HL-60/S4 treated with retinoic acid at 250 ng/mL for 4 days and 3 days (cell line): ENCODE measurements around the gene BBS1.

Source experiments
- in situ Hi-C: fragments of 300-500 bp; cut with MboI; formaldehyde crosslinking; loops from 2 replicates; pipeline ENCODE4 v1.7.0; 2022; ENCODE audit warnings: low sequenced_read_pairs

The BBS1 gene

DNA sequence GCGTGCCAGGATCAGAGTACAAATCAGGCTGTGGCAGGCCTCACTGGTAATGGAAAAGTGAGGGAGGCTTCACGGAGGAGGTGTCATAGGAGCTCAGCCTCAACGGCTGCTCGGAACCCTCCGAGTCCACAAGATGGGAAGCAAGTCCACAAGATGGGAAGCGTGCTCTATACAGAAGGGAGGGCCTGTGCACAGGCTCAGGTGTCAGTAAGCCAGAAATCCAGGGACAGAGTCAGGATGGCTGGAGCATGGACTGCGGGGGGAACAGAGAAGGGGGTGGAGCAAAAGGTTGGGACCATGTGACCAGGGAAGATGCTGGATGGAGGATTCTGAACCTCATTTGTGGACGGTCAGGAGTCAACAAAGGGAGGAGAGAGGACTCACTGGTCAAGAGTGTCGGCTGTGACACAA, 33.6 kb upstream of the BBS1 start:
- in situ Hi-C loops = no loop called here

DNA sequence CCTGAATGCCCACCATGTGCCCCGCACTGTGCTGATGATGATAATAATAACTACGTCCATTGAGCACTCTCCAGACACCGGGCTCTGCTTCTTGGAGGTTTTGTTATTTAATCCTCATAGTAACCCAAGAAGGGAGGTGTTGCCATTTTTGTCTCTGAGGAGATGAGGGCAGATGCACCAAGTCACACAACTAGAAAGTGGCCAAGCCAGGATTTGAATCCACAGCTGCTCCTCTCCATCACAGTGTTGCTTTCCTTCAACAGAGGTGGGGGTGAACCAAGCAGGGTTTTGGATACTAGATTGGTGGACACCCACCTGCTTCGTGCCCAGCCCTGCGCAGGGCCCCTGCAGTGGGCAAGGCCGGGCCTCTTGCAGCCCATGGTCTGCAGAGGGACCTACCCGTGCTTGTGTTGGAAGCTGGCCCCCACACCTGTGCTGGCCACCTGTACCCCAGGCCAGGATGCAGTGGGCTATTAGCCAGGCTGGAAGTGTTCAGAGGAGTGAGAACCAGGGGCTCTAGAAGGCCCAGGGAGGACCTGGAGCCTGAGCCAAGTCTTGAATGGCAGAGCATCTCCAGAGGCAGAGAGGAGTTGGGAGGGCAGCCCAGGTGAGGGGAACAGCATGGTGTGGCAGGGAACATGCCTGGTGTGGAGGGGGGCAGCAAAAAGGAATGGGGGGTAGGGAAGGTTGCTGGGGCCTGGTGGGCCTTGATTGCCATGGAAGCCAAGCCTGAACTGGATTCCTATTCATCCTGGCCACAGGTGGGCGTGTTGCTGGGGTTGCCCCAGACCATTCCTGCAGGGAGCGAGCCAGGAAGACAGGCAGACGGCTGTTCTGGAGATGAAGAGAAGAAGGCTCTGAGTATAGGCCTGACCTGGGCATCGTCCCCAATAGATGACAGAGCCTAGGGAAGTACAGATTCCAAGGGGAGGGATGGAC, 32.9 kb upstream of the BBS1 start:
- in situ Hi-C loops = no loop called here

DNA sequence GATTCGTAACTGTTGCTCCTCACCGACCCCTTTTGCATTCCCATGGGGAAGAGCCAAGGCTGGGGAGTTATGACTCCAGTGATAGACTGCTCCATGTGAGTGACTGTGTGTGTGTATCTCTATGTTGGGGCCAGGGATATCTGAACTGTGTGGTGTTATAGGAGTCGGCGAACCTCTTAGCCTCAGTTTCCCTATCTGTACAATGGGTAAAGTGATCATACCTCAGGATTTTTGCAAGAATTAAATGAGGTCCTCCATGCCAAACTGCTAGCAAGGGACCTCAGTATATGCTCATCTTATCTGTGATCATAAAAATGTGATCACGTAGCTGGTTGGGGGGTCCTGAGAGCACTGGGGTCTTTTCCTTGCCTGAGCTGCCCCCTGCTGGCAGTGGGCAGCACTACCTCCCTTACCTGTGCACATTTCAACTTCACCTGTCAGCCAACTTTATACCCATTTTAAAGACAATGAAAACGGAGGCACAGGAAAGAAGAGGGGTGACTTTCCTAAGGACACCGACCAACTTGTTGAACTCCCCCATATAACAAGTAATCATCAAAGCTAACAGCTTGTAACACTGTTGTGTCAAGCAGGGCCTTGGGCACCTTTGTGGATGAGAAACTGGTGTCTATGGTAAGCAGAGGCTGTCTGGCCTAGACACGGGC, 31.6 kb upstream of the BBS1 start:
- in situ Hi-C loops = no loop called here

DNA sequence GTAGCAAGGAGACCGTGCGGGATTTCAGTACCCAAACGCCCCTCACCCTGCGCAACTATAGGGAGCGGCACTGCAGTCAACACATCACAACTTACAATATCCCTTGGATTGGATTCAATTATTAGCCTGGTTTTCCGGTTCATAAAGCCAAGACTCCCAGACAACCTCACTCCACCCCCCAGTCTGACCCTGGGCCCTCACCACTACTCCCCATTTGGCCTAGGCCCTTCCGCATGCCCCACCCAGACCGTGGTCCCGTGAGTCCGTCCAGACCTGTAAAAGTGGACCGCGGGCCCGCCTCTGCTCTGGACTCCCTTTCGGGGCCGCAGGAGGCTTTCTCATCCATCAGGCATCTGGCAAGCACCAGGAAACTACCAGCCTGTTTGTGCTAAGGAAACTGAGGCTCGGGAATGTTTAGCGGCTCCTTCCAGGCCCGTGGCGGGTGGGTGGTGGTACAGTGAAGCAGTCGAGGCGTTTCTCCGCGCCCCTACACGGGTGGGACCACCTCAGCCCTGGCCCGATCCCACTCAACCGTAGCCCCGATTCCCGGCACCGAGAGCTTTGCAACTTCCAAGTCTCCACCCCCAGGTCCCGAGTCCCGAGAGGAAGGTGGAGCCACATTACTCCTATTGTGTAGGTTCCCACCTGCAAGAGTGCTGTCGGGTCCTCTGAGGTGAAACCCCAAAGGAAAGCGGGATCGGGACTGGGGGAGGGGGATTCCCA, 30.9 kb upstream of the BBS1 start:
- in situ Hi-C loops = no loop called here

DNA sequence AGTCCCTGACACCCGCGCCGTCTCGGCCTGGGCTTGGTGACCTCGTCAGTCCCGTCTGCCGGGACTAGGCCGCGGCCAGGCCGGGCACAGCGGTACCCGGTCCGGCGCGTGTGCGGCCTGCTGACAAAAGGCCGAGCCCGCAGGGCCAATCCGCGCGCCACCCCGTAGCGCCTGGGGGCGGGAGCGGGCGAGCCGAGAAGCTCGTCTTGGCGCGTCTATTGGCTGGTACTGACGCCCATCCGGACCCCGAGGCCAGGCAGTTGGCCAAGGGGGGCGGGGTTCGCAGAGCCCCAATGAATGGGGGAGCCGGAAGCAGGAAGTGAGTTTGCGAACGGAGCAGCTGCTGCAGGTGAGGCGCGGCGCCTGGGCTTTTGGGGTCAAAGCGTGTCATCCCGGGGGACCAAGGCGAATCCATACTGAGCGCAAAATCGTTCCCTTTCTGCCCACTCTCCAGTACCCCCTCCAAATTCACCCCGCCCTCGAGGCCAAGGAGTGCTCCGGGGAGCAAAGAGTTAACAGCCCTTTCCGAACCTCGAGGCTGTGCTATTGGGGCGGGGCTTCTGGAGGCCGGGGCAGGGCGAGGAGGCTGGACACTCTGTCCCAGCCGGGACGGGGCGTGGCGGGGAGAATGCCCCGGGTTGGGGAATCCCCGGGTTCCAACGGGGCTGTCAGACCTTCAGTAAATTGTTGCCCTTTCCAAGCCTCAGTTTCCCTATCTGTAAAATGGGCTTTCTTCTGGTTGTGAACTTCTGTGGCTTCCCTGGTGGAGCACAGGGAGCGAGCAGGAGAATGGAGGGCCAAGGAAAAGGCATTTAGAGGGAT, 30.1 kb upstream of the BBS1 start, which contains the start of gene DPP3:
TSS of gene DPP3 (plus strand) at position 318 of the 822 bp plus-strand sequence. CDS start 1,767 bp downstream, outside the sequence.
- in situ Hi-C loops = no loop called here

DNA sequence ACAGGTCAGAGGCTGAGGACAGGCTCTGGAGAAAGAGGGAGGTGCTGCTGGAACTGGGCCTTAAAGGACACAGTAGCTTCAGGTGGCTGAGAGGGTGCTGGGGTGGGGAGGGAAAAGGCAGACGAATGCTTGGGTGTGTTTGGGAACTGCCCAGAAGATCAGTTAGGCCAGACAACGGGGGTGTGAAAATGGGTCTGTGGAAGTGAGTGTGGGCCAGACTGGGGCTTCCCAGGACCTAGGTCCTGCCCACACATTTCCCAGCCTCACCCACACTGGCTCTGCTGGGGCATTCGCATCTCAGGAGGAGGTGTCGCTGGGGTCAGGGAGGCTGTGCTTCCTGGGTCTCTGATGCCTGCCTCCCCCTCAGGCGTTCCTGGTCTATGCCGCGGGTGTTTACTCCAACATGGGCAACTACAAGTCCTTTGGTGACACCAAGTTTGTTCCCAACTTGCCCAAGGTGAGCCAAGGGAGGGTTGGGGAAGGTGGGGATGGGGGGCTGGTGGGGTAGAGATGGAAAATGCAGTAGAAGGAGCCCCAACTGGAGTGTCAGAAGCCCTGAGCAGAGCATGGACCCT, 25.5 kb upstream of the BBS1 start:
- in situ Hi-C loops = no loop called here

DNA sequence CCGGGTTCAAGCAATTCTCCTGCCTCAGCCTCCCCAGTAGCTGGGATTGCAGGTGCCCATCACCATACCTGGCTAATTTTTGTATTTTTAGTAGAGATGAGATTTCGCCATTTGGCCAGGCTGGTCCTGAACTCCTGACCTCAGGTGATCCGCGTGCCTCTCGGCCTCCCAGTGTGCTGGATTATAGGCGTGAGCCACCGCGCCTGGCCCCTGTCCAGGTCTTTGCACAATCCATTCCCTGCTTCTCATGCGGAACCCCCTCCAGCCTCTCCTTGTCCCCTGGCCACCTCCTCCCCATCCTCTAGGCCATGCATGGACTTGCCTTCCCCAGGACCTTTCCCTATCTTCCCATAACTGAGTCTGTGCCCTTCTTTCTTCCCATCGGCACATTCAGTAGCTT, 21.5 kb upstream of the BBS1 start:
- in situ Hi-C loops = no loop called here

DNA sequence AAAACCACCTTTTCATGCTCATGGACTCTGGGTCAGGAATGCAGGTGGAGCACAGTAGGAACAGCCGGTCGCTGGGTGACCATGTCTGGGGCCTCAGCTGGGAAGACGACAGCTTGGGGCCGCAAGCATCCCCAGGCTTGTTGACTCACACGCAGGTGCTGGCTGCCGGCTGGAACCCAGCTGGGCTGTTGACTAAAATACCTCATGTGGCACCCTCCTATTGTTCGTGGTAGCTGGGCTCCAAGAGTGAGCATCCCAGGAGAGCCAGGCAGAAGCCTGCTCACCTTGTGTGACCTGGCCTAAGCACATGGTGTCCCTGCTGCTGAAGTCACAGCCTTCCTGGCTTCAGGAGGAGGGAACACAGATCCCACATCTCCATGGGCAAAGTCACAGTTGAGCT, 20.8 kb upstream of the BBS1 start:
- in situ Hi-C loops = no loop called here

DNA sequence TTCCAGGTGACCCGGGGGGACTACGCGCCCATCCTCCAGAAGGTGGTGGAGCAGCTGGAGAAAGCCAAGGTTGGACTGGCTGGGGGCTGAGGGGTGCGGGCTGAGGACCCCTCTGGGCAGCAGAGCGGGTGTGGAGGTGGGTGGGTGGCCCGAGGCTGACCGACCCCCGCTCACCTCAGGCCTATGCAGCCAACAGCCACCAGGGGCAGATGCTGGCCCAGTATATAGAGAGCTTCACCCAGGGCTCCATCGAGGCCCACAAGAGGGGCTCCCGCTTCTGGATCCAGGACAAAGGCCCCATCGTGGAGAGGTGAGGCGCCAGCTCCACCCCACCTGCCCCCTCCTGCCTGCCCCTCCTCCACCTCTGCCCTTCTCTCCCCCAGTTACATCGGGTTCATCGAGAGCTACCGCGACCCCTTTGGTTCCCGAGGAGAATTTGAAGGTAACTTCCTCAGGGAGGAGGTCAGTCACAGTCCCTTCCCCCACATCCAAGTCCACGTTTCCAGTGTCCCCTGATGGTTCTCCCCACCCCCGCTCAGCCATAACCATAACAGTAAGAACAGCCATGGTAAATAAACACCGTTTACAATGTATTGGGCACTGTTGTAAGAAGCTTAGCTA, 19.0 kb upstream of the BBS1 start:
- in situ Hi-C loops = no loop called here

DNA sequence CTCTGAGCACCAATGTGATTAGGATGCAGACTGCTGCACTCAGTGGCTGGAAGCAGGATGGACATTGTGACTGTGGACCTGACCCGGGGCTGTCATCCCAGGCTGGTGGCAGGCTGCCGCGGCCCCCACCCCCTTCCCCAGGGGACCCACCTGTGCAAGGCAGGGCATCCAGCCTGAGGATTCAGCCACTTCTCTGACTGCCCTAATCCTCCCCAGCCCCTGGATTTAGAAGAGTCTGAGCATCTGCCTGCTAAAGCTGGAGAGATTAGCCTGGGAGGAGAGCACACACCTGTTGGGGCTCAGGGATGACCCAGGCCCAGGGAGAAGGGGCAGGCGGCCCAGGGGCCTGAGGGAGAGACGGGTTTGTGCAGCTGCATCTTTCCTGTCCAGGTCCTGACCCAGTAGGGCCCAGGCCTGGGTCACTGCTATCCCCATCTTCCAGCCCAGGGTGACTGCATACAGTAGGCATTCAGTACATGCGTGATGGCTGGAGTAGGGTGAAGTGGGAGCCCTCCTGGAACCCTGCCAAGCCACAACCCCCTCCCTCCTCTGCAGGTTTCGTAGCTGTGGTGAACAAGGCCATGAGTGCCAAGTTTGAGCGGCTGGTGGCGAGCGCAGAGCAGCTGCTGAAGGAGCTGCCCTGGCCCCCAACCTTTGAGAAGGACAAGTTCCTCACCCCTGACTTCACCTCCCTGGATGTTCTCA, 18.1 kb upstream of the BBS1 start:
- in situ Hi-C loops = no loop called here

DNA sequence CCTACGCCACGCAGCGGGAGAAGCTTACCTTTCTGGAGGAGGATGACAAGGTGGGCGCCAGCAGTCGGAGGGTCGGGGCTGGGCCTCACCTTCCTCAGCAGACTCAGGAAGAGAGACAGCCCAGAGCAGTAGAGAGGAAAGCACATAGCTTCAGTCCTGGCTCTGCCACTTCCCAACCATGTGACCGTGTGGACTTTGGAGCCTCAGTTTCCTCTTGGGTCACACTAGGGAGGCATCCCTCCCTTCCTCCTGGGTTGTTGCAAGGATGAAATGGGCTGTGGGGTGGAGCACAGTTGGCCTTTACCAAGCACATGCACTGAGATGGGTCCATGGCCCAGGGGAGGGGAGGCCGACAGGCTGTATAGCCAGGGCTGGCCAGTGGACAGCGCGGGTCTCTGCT, 17.3 kb upstream of the BBS1 start:
- in situ Hi-C loops = no loop called here

DNA sequence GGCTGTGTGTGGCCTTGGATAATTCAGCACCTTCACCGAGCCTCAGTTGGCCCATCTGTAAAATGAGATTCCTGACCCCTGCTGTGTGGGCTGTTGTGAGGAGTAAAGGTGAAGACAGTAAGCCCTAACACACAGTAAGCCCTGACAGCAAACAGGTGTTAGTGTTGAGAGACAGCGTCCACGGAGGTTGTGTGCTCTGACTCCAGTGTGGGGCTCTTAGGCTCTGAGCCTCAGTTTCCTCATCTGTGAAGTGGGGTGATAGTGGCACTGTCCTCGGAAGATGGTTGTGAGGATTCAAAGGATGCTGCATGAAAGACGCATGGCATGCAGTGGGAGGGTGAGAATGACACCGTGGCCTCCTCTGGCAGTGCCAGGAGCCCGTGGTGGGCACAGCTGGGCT, 16.0 kb upstream of the BBS1 start:
- in situ Hi-C loops = no loop called here

DNA sequence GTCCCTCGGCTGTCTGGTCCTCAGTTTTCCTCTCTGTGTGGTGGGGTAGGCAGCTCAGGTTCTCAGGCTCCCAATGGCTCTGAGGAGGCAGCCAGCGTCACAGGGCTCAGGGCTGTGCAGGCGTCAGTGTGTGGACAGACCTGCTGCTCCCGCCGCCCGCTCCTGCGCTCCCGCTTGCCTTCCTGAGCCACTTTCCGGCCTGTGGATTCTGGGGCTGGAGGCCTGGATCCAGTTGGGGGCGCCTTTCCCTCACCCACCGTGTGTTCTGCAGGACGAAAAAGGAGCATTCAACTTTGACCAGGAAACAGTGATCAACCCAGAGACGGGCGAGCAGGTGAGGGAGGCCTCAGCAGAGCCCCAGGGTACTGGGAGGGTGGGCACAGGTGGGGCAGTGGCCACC, 15.5 kb upstream of the BBS1 start:
- in situ Hi-C loops = no loop called here

DNA sequence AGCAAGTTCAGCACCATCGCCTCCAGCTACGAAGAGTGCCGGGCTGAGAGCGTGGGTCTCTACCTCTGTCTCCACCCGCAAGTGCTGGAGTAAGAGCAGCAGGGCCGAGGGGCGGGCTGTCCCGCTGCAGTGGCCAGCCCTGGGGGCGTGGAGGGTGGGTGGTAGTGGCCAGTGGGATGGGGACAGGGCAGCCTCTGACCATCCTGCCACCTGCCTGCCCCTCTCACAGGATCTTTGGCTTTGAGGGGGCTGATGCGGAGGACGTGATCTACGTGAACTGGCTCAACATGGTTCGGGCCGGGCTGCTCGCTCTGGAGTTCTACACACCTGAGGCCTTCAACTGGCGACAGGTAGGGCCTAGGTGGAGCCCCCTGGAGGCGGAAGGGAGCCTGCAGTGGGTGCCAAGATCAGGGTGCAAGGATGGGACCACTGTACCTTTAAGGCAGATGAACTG, 15.0 kb upstream of the BBS1 start:
- in situ Hi-C loops = no loop called here

DNA sequence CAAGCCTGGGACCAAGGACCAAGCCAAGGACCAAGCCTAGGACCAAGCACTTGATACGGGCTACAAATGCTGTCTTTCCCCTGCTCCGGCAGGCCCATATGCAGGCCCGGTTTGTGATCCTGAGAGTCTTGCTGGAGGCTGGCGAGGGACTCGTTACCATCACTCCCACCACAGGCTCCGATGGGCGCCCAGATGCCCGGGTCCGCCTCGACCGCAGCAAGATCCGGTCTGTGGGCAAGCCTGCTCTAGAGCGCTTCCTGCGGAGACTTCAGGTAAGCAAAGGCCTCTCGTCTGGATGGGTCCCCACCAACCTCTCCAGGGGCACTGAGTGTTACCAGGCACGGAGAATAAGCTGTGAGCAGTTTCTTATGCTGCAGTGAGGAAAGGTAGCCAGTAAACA, 13.2 kb upstream of the BBS1 start:
- in situ Hi-C loops = no loop called here

DNA sequence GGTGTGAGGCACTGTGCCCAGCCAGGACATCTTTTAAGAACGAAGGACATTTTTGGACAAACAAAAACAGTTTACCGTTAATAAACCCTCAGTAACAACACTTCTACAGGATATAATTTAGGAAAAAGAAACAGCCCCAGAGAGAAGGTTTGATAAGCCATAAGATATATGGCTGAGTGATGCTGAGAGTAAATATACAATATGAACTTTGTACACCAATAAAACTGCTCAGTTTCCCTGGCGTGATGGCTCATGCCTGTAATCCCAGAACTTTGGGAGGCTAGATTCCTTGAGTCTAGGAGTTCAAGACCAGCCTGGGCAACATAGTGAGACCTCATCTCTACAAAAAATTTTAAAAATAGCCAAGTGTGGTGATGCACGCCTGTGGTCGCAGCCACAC, 11.9 kb upstream of the BBS1 start:
- in situ Hi-C loops = no loop called here

DNA sequence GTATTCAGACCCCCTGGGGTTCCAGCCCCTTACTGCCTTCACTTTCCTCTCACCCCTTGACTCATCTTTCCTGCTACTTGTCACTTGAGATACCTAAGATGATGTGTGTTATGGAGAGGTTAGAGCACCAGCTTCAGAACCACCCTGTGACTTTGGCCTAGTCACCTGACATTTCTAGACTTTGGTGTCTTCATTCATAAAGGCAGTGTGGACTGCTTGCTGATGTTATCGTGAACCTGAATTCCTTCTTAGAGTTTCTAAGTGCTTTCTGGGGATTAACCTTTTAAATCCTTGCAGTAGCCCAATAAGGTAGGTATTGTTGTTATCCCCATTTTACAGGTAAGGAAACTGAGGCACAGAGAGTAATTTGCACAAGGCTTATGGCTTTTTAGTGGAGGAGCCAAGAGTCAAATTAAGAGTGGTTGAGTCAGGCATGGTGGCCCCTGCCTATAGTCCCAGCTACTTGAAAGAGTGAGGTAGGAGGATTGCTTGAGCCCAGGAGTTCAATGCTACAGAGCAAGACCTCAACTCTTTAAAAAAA, 5.1 kb upstream of the BBS1 start:
- in situ Hi-C loops = no loop called here

DNA sequence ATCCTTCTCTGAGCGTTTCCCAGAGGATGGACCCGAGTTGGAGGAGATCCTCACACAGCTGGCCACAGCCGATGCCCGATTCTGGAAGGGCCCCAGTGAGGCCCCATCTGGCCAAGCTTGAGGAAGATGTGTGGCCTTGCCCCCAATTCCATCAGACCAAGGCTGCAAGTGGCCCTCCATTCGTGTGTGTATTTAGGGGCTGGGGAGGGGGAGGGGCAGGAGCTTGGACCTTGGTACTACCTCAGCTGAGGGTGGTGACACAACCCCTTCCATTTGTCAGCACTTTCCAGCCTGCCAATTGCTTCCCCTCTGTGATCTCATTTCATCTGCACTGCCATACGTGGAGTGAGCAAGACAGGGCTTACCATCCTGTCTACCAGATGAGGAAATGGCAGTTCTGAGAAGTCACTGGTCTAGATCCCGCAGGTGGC, 1.3 kb upstream of the BBS1 start:
- in situ Hi-C loops = no loop called here

DNA sequence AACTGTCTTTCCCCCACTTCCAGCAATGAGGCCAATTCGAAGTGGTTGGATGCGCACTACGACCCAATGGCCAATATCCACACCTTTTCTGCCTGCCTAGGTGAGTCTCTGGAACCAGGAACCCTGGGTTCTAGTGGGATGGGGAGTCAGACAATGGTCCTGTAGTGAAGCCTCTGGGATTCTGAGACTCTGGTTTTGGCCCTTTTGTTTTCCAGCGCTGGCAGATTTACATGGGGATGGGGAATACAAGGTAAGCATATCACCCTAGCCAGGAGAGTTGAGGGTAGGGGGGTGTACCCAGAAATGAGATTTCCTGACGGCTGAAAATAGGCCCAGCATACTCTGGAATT, 530 bp downstream of the BBS1 start:
- in situ Hi-C loops = no loop called here
